Activated naive CD8-positive, alpha-beta T cell treated with anti-CD3 and anti-CD28 coated beads for 36 hours (primary cell): ENCODE results near the gene SULT1A2. TPM values are rescaled to one million over a fixed set of nuclear protein-coding genes. Genes with fewer than 3 reads are reported as not detected.

Source experiments
- total RNA-seq, 2 experiments: library from RNA; stranded (reverse); gene quantifications; one replicate each; pipeline ENCODE4 v1.2.3, GENCODE V29; 2021

The SULT1A2 gene
- total RNA-seq, 2 experiments from 2014 or later, result 0.24 to 0.68 TPM

Other genes starting within 250 kb of the SULT1A2 start
- not detected for gene NPIPB6, start 233.5 kb downstream of the SULT1A2 start, total RNA-seq
- 10 to 100 TPM; 45.8 to 95.0 TPM for gene EIF3CL, start 193.2 kb downstream of the SULT1A2 start, total RNA-seq
- not detected for gene NPIPB7, start 124.7 kb downstream of the SULT1A2 start, total RNA-seq
- 10 to 100 TPM; 28.7 to 29.7 TPM for gene CLN3, start 105.0 kb downstream of the SULT1A2 start, total RNA-seq
- 1 to 10 TPM; 5.4 to 5.5 TPM for gene APOBR, start 102.4 kb downstream of the SULT1A2 start, total RNA-seq
- gene IL27, start 90.2 kb downstream of the SULT1A2 start, total RNA-seq, result not detected
- not detected for gene NUPR1, start 58.1 kb downstream of the SULT1A2 start, total RNA-seq
- gene SGF29, start 43.1 kb downstream of the SULT1A2 start, total RNA-seq, result 10 to 100 TPM; 27.7 to 30.0 TPM
- 10 to 100 TPM; 11.6 to 13.3 TPM for gene SULT1A1, start 13.0 kb upstream of the SULT1A2 start, total RNA-seq
- gene NPIPB8, start 41.0 kb upstream of the SULT1A2 start, total RNA-seq, result under 1 TPM in 1 of 2 experiments, not detected in 1; 0.39 TPM
- gene EIF3C, start 114.4 kb upstream of the SULT1A2 start, total RNA-seq, result 100 to 1,000 TPM; 825 to 930 TPM
- gene NPIPB9, start 154.7 kb upstream of the SULT1A2 start, total RNA-seq, result 1 to 10 TPM; 1.6 to 1.8 TPM
- gene ATXN2L, start 225.9 kb upstream of the SULT1A2 start, total RNA-seq, result 100 to 1,000 TPM; 296 to 308 TPM
- 100 to 1,000 TPM; 360 to 382 TPM for gene TUFM, start 249.3 kb upstream of the SULT1A2 start, total RNA-seq